DMS79 (cell line): ENCODE measurements around the gene PAX5.

Experiments
- DNase-seq: peaks from one replicate; lab custom pipeline; 2025; lab: John Stamatoyannopoulos, UW

The PAX5 gene

GRCh38 chr9:36902861-36903524 lies 131.1 kb downstream of the PAX5 start:
- no peak for DNase-seq

GRCh38 chr9:36902080-36902716 lies 131.9 kb downstream of the PAX5 start:
- DNase-seq: no peak

- no peak for DNase-seq
These were observed 132.5 kb downstream of the PAX5 start for GRCh38 chr9:36901528-36901927.

GRCh38 chr9:36900856-36901220 lies 133.2 kb downstream of the PAX5 start:
- no peak for DNase-seq

- no peak for DNase-seq
These were observed 133.8 kb downstream of the PAX5 start for GRCh38 chr9:36900136-36900855.

- no peak for DNase-seq
These were observed 134.7 kb downstream of the PAX5 start for GRCh38 chr9:36899406-36899805.

- DNase-seq: no peak
These were observed 135.5 kb downstream of the PAX5 start for GRCh38 chr9:36898431-36899020.

- no peak for DNase-seq
These were observed 136.6 kb downstream of the PAX5 start for GRCh38 chr9:36897478-36897877.

GRCh38 chr9:36897019-36897418 lies 137.0 kb downstream of the PAX5 start:
- DNase-seq: no peak

GRCh38 chr9:36896296-36896695 lies 137.8 kb downstream of the PAX5 start:
- DNase-seq: no peak

- DNase-seq: no peak
These were observed 138.3 kb downstream of the PAX5 start for GRCh38 chr9:36895744-36896260.

- no peak for DNase-seq
These were observed 139.3 kb downstream of the PAX5 start for GRCh38 chr9:36894695-36895310.

- DNase-seq: no peak
These were observed 140.2 kb downstream of the PAX5 start for GRCh38 chr9:36893911-36894310.

GRCh38 chr9:36893184-36893583 lies 140.9 kb downstream of the PAX5 start:
- no peak for DNase-seq

GRCh38 chr9:36892279-36892678 lies 141.8 kb downstream of the PAX5 start:
- DNase-seq: no peak

- no peak for DNase-seq
These were observed 142.7 kb downstream of the PAX5 start for GRCh38 chr9:36891341-36891811.

- no peak for DNase-seq
These were observed 144.2 kb downstream of the PAX5 start for GRCh38 chr9:36889844-36890243.

- DNase-seq: no peak
These were observed 145.5 kb downstream of the PAX5 start for GRCh38 chr9:36888551-36888950.

- no peak for DNase-seq
These were observed 149.3 kb downstream of the PAX5 start for GRCh38 chr9:36884721-36885120.

GRCh38 chr9:36882594-36882993 lies 151.5 kb downstream of the PAX5 start:
- DNase-seq: no peak

GRCh38 chr9:36881743-36882441 lies 152.2 kb downstream of the PAX5 start:
- DNase-seq: no peak

GRCh38 chr9:36881316-36881715 lies 152.8 kb downstream of the PAX5 start:
- no peak for DNase-seq
